Heart left ventricle (tissue), 13 donors: ENCODE results near the gene YIF1B.

ENCODE experiments used
- POLR2A ChIP-seq, 2 donors: fragments of 450-650 bp; IDR thresholded peaks; one replicate each; pipeline ENCODE4 v1.6.1; 2017; ENCODE audit warnings: antibody characterized with exemption in 2 of 2, mild to moderate bottlenecking in 2 of 2, moderate library complexity in 2 of 2
- TF ChIP-seq, protein P1 (sequence below), 12 donors: fragments of 200-600 bp; sonication (generic) in 4 of 12; IDR thresholded peaks; one replicate each; pipeline versions ENCODE4 v1.5.0 to v1.8.0; 2018 to 2022; ENCODE audit warnings: antibody characterized with exemption in 12 of 12, mild to moderate bottlenecking in 5 of 12
- donor health status: ischemic (EF 13 %, LVEDD 7.1; RV severe dilation, severe dysfunction).
- donor health status: DM: no; HTN: yes; CAD: no.
- donor health status: DM: no; HTN: no; CAD: no.
- donor health status: ischemic (EF 25% LVEDD 6.9; RV normal size, moderate dysfunction).
- donor health status: ischemic (EF 25% LVEDD 5.7; RV mildly dilated, moderate dysfunction).
- donor health status: ischemic (EF 35%, LVEDD 5.7; RV mildly dilated, moderate dysfunction).
- donor health status: nonischemic (EF 11% LVEDD 7.7; RV severe dilation, severe dysfunction).
- donor health status: DM: yes; HTN: yes; CAD: no.
- donor health status: PGD.
- donor health status: ischemic (EF 29% LVEDD 5.4; RV normal size, mild dysfunction).
- donor health status: nonischemic (EF 23%, LVEDD 6.1; RV moderate dilation, normal function).

DNA sequence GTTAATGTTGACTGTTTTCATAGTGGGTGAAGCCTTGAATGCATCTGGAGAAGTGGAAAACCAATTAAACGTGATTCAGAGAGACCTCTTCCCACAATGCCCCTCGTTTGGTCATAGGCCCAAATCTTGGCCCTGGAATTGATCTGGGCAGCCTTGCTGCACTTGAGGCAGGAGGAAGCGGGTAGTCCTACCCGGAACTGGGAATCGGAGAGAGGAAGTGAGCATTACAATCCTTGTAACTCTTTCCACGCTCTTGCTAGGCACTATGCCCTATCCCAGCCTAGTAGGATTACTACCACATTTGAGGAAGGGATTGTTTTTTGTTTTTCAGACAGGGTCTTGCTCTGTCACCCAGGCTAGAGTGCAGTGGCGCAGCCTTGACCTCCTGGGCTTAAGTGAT, 7.5 kb upstream of the YIF1B start:
- no peak for TF ChIP-seq POLR2A (IDR thresholded peaks at IDR 0.05)
- TF ChIP-seq, protein P1, sequence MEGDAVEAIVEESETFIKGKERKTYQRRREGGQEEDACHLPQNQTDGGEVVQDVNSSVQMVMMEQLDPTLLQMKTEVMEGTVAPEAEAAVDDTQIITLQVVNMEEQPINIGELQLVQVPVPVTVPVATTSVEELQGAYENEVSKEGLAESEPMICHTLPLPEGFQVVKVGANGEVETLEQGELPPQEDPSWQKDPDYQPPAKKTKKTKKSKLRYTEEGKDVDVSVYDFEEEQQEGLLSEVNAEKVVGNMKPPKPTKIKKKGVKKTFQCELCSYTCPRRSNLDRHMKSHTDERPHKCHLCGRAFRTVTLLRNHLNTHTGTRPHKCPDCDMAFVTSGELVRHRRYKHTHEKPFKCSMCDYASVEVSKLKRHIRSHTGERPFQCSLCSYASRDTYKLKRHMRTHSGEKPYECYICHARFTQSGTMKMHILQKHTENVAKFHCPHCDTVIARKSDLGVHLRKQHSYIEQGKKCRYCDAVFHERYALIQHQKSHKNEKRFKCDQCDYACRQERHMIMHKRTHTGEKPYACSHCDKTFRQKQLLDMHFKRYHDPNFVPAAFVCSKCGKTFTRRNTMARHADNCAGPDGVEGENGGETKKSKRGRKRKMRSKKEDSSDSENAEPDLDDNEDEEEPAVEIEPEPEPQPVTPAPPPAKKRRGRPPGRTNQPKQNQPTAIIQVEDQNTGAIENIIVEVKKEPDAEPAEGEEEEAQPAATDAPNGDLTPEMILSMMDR (IDR thresholded peaks at IDR 0.05) = no peak
